Upper lobe of right lung (tissue), 1 donor: ENCODE data around the gene ANKRD12. TPM values are rescaled to one million over a fixed set of nuclear protein-coding genes. Genes with fewer than 3 reads are reported as not detected.

ENCODE experiments used
- ATAC-seq: fragments of 200-7000 bp; cut with Tn5 transposase; one replicate; pipeline ENCODE4 v1.9.1; 2020; ENCODE audit warnings: mild to moderate bottlenecking, moderate library complexity
- DNase-seq: peaks from one replicate; pipeline ENCODE4 v3.0.0-alpha.2; 2020
- H3K27ac ChIP-seq: fragments of 200-600 bp; one replicate; pipeline ENCODE4 v1.8.0; 2022
- H3K27me3 ChIP-seq: fragments of 200-600 bp; one replicate; pipeline ENCODE4 v1.8.0; 2022; ENCODE audit warnings: mild to moderate bottlenecking
- H3K36me3 ChIP-seq: fragments of 200-600 bp; one replicate; pipeline ENCODE4 v1.8.0; 2022
- H3K4me1 ChIP-seq: fragments of 200-600 bp; one replicate; pipeline ENCODE4 v1.8.0; 2022
- H3K4me3 ChIP-seq: fragments of 200-600 bp; one replicate; pipeline ENCODE4 v1.8.0; 2022; ENCODE audit warnings: mild to moderate bottlenecking
- H3K9me3 ChIP-seq: fragments of 200-600 bp; one replicate; pipeline ENCODE4 v1.8.0; 2022
- intact Hi-C: fragments of 100-400 bp; cut with DNase I; formaldehyde crosslinking; loops from one replicate; pipeline ENCODE4 v1.11.0; 2022
- total RNA-seq: library from RNA; stranded (reverse); fragmentation: NEBNext Ultra II Directional; extraction: Animal tissue kit (Norgen Biotek cat#: 25700); gene quantifications from one replicate; pipeline ENCODE4 v1.2.1, GENCODE V29; 2021
- TF ChIP-seq, protein P1 (sequence below): fragments of 200-600 bp; IDR thresholded peaks from one replicate; pipeline ENCODE4 v1.8.0; 2022; ENCODE audit warnings: antibody characterized with exemption
- donor health status: DM: no; HTN: yes; CAD: no; lungs with severe emphysema.

The ANKRD12 gene
- total RNA-seq, 1 donor from 2014 or later = 74.2 TPM

DNA sequence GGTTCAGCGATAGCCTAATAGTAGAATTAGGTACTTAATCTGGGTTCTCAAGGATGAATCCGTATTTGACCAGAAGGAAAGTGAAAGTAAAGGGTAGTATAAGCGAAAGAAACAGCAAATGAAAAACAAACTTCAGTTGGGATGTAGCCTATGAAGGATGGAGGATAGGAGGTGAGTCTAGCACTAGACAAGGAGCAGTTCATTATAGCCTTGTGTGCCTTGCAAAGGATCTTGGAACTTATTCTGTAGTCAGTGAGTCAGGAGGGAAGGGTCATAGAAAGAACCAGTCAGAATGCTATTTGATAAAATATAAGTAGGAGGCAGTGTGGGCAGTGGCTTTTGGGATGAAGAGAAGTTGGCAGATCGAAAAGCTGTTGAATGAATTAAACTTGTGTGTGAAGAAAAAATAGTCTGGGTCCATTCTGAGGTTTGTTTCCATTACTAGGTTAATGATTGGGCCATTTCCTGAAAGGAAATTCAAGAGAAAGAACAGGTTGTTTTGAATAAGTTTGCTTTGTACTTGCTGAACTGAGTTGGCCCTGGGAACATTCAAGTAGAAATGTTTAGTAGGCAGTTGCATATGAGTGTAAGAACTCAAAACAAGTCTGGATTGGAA lies 48.5 kb downstream of the ANKRD12 start:
- Histone ChIP-seq H3K36me3 (peaks cover 12% of the 10 kb centered on the region), H3K4me1 (peaks cover 35% of the 10 kb centered on the region), H3K9me3 (no peaks in the 10 kb centered on the region), H3K27ac (peak overlapping the region; percentile 20), H3K4me3 (peak overlapping the region; percentile 3), H3K27me3 (no peaks in the 10 kb centered on the region)
- intact Hi-C loops = no loop called here
- TF ChIP-seq, protein P1, sequence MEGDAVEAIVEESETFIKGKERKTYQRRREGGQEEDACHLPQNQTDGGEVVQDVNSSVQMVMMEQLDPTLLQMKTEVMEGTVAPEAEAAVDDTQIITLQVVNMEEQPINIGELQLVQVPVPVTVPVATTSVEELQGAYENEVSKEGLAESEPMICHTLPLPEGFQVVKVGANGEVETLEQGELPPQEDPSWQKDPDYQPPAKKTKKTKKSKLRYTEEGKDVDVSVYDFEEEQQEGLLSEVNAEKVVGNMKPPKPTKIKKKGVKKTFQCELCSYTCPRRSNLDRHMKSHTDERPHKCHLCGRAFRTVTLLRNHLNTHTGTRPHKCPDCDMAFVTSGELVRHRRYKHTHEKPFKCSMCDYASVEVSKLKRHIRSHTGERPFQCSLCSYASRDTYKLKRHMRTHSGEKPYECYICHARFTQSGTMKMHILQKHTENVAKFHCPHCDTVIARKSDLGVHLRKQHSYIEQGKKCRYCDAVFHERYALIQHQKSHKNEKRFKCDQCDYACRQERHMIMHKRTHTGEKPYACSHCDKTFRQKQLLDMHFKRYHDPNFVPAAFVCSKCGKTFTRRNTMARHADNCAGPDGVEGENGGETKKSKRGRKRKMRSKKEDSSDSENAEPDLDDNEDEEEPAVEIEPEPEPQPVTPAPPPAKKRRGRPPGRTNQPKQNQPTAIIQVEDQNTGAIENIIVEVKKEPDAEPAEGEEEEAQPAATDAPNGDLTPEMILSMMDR = no peak
- ATAC-seq (peak; percentile 49), DNase-seq (no peak)

DNA sequence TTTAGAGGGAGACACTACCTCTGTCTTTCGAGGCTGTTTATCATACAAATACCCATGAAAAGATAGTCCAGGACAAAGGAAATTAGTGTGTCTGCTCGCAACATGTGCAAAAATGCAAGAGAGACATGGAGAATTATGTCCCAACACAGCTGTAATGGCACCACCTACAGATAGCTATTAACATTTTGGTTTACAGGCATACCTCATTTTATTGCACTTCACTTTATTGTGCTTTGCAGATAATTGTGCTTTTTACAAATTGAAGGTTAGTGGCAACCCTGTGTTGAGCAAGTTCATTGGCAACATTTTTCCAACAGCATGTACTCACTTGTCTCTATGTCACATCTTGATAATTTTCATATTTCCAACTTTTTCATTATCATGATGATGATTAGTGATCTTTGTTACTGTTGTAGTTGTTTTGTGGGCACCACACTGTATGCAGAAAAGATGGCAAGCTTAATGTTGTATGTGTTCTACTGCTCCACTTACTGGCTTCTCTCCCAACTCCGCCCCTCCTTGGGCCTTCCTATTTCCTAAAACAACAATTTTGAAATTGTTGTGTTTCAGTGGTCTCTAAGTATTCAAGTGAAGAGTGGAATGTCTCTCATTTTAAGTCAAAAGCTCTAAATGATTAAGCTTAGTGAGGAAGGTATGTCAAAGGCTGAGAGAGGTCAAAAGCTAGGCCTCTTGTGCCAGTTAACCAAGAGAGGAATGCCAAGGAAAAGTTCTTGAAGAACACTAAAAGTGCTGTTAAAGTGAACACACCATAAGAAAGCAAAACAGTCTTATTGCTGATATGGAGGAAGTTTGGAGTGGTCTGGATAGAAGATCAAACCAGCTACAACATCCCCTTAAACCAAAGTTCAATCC lies 52.0 kb downstream of the ANKRD12 start:
- ATAC-seq (peak; percentile 24), DNase-seq (no peak)
- H3K27ac ChIP-seq = no peak overlapping the region
- H3K9me3 ChIP-seq = no peaks in the 10 kb centered on the region
- no peak overlapping the region for H3K4me3 ChIP-seq
- TF ChIP-seq, protein P1 = no peak
- no peaks in the 10 kb centered on the region for H3K27me3 ChIP-seq
- H3K36me3 ChIP-seq = peaks cover 11% of the 10 kb centered on the region
- intact Hi-C loops = no loop called here
- peaks cover 25% of the 10 kb centered on the region for H3K4me1 ChIP-seq

DNA sequence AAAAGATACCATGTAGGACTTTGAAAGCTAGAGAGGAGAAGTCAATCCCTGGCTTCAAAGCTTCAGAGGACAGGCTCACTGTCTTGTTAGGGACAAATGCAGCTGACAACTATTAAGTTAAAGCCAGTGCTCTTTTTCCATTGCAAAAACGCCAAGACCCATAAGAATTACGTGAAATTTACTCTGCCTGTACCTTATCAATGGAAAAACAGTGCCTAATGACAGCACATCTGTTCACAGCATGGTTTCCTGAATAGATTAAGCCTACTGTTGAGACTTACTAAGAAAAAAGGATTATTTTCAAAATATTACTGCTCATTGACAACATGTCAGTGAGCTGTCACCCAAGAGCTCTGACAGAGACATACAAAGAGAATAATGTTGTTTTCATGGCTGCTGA lies 52.9 kb downstream of the ANKRD12 start:
- intact Hi-C loops = no loop called here
- Histone ChIP-seq H3K27ac (no peak overlapping the region), H3K4me1 (peaks cover 25% of the 10 kb centered on the region), H3K36me3 (peaks cover 15% of the 10 kb centered on the region), H3K9me3 (no peaks in the 10 kb centered on the region), H3K27me3 (no peaks in the 10 kb centered on the region), H3K4me3 (no peak overlapping the region)
- TF ChIP-seq, protein P1 = no peak
- ATAC-seq = no peak
- DNase-seq = no peak

DNA sequence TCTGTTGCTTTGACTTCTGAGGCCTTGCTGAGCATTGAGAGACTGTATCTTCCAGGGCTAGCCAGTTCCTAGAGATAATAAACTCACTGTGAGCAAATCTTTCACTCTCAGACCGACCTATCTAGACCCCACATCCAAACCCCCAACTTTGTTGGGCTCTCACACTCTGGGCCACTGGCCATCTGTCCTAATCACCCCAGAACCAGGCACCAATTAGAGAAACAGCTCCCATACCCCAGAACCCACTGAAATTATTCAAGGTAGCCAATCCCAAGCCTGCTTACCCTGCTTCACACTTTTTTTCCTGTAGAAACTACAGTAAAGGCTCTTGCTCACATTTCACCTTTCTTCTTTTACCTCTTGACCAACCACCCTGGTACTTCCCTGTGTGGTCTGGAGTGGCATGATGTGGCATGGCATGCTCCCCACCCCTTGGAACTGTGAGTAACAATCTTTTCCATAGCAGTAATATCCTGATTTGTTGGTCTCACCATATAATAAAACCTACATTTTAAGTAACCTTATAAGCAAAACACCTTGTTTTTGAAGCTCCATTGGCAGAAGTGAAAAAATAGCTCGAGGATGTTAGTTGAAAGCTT lies 55.2 kb downstream of the ANKRD12 start:
- H3K27me3 ChIP-seq = no peaks in the 10 kb centered on the region
- H3K4me1 ChIP-seq = peaks cover 14% of the 10 kb centered on the region
- TF ChIP-seq, protein P1 = no peak
- H3K4me3 ChIP-seq = no peak overlapping the region
- no peaks in the 10 kb centered on the region for H3K9me3 ChIP-seq
- peaks cover 27% of the 10 kb centered on the region for H3K36me3 ChIP-seq
- H3K27ac ChIP-seq = no peak overlapping the region
- ATAC-seq = peak; percentile 47
- no peak for DNase-seq
- intact Hi-C loops = no loop called here

DNA sequence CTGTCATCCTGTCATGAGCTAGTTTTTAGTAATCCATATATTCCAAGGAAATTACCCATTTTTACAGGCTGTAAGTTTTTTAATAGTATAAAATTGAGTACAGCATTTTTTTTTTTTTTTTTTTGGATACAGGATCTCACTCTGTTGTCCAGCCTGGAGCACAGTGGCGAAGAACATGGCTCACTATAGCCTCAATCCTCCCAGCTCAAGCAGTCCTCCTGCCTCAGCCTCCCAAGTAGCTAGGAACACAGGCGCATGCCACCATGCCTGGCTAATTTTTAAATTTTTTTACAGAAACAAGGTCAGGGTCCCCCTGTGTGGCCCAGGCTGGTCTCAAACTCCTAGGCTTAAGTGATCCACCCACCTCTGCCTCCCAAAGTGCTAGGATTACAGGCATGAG lies 56.5 kb downstream of the ANKRD12 start:
- Histone ChIP-seq H3K4me1 (peaks cover 12% of the 10 kb centered on the region), H3K27ac (no peak overlapping the region), H3K4me3 (no peak overlapping the region), H3K36me3 (peaks cover 36% of the 10 kb centered on the region), H3K27me3 (no peaks in the 10 kb centered on the region), H3K9me3 (no peaks in the 10 kb centered on the region)
- TF ChIP-seq, protein P1 = no peak
- intact Hi-C loops = no loop called here
- ATAC-seq (no peak), DNase-seq (no peak)
